AG10803 (cell line): ENCODE results near the gene CHRNE.

ENCODE experiments used
- DNase-seq: peaks from one replicate; pipeline ENCODE4 v3.0.0; 2010; ENCODE audit warnings: low read depth
- H3K4me3 ChIP-seq: 2 replicates; pipeline ENCODE4 v1.5.1; 2011; ENCODE audit warnings: mild to moderate bottlenecking, low read length, control low read depth
- TF ChIP-seq, protein P1 (sequence below): conservative IDR thresholded peaks from 2 replicates; pipeline ENCODE4 v1.5.1; 2011; ENCODE audit warnings: mild to moderate bottlenecking, low read length, control low read depth, inconsistent platforms

CHRNE gene

DNA sequence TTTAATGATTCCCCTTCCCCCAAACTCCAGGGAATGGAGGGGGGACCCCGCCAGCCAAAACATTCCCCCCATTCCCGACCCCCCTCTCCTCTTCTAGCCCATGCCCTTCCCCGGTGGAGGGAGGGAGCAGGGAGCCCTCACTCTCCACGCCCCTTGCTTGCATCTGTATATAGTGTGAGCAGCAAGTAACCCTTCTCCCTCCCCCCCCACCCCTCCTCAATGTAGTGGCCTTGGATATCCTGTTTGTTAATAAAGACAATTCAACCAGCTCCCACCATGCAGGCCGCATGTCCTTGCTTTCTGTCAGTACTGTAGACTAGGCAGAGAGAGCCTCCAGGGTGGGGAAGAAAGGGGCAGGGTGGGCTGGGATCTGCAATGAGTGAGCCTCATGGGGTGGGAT is 5.1 kb downstream of the CHRNE start:
- no peak overlapping the region for H3K4me3 ChIP-seq
- TF ChIP-seq, protein P1, sequence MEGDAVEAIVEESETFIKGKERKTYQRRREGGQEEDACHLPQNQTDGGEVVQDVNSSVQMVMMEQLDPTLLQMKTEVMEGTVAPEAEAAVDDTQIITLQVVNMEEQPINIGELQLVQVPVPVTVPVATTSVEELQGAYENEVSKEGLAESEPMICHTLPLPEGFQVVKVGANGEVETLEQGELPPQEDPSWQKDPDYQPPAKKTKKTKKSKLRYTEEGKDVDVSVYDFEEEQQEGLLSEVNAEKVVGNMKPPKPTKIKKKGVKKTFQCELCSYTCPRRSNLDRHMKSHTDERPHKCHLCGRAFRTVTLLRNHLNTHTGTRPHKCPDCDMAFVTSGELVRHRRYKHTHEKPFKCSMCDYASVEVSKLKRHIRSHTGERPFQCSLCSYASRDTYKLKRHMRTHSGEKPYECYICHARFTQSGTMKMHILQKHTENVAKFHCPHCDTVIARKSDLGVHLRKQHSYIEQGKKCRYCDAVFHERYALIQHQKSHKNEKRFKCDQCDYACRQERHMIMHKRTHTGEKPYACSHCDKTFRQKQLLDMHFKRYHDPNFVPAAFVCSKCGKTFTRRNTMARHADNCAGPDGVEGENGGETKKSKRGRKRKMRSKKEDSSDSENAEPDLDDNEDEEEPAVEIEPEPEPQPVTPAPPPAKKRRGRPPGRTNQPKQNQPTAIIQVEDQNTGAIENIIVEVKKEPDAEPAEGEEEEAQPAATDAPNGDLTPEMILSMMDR, result no peak
- no peak for DNase-seq

DNA sequence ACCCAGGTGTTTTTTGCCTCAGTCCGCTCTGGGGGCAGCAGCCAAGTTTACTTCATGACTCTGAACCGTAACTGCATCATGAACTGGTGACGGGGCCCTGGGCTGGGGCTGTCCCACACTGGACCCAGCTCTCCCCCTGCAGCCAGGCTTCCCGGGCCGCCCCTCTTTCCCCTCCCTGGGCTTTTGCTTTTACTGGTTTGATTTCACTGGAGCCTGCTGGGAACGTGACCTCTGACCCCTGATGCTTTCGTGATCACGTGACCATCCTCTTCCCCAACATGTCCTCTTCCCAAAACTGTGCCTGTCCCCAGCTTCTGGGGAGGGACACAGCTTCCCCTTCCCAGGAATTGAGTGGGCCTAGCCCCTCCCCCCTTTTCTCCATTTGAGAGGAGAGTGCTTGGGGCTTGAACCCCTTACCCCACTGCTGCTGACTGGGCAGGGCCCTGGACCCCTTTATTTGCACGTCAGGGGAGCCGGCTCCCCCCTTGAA is 5.7 kb downstream of the CHRNE start:
- DNase-seq, result no peak
- TF ChIP-seq, protein P1, result no peak
- no peak overlapping the region for H3K4me3 ChIP-seq

DNA sequence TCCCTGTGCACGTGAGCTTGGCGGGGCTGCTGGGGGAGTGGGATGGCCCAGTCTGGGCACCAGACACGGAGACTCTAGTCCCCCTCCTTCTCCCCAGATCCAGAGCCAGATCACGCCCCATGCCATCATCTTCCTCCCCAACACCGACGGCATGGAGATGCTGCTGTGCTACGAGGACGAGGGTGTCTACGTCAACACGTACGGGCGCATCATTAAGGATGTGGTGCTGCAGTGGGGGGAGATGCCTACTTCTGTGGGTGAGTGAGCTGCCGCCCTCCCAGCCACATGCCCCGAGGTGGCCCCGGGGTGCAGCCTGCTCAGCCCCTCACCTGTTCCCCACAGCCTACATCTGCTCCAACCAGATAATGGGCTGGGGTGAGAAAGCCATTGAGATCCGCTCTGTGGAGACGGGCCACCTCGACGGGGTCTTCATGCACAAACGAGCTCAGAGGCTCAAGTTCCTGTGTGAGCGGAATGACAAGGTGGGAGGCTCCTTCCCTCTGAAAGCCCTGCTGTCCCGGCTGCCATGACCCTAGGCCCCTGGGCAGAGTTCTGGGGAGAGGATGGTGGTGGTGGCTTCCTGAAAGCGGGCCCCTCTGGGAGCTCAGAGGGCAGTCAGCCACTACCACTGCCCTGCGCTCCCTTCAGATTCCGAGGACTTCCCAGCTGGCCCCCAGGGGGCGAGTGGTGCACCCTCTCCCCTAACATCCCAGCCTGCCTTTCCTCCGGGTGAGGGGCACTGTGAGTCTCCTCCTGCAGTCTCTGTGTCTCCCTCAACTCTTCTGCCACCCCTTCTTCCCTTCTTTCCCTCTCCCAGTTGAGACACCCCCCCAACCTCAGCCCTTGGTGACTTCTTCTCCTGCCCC is 6.3 kb downstream of the CHRNE start:
- TF ChIP-seq, protein P1, result no peak
- no peak overlapping the region for H3K4me3 ChIP-seq
- no peak for DNase-seq

DNA sequence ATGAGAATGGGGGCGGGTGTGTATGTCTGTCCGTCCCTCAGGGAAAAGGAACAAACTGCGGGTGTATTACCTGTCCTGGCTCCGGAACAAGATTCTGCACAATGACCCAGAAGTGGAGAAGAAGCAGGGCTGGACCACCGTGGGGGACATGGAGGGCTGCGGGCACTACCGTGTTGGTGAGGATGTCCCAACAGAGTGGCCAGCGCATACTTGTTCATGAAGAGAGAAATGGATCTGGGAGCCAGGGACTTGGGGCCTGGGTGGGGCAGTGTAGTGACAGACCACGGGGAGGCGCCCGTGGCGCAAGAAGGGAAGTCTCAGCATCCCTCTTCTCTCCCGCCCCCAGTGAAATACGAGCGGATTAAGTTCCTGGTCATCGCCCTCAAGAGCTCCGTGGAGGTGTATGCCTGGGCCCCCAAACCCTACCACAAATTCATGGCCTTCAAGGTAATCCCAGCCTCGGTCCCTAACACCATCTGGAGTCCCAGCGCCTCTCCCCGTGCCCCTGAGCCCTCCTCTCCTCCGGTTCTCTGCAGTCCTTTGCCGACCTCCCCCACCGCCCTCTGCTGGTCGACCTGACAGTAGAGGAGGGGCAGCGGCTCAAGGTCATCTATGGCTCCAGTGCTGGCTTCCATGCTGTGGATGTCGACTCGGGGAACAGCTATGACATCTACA is 7.1 kb downstream of the CHRNE start:
- H3K4me3 ChIP-seq, result no peak overlapping the region
- no peak for DNase-seq
- TF ChIP-seq, protein P1, result 0 out of 2 replicates have a peak, but pooled peaks have one; percentile 6

DNA sequence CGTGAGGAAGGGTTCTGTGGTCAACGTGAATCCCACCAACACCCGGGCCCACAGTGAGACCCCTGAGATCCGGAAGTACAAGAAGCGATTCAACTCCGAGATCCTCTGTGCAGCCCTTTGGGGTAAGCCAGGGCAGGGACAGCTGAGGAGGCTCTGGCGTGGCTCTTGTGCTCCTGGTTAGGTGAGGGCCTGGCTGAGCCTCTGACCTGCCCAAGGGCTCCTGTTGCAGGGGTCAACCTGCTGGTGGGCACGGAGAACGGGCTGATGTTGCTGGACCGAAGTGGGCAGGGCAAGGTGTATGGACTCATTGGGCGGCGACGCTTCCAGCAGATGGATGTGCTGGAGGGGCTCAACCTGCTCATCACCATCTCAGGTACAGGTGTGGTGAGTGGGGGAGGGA is 7.8 kb downstream of the CHRNE start:
- TF ChIP-seq, protein P1, result no peak
- no peak overlapping the region for H3K4me3 ChIP-seq
- no peak for DNase-seq

DNA sequence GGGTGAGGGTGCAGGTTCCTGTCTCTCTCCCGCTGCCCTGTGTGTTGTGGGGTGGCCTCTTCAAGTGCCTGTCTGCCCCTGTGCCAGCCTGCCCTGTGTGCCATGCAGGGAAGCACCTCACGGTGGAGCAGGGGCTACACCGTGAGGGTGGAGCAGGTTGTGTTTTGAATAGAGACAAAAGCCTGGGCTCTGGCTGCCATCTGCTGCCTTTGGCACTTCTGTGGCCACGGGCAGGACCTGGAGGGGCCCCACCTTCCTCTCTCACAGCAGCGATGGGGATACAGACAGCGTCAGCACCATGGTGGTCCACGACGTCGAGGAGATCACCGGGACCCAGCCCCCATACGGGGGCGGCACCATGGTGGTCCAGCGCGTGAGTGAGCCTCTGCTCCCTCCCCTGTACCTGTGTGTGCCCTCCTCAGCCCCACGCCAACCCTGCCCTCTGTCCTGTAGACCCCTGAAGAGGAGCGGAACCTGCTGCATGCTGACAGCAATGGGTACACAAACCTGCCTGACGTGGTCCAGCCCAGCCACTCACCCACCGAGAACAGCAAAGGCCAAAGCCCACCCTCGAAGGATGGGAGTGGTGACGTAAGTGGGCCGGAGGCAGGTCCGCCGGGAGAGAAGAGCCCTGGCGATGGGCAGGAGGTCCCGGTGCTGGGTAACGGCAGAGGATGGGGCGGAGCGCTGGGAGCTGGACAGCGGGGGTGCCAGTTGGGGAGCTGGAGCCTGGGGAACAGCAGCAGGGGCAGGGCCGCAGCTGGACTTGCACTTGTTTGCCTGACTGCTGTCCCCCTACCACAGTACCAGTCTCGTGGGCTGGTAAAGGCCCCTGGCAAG is 9.0 kb downstream of the CHRNE start:
- no peak overlapping the region for H3K4me3 ChIP-seq
- TF ChIP-seq, protein P1, result no peak
- DNase-seq, result no peak
